ENCODE data around the gene PDE2A.

The PDE2A gene

DNA sequence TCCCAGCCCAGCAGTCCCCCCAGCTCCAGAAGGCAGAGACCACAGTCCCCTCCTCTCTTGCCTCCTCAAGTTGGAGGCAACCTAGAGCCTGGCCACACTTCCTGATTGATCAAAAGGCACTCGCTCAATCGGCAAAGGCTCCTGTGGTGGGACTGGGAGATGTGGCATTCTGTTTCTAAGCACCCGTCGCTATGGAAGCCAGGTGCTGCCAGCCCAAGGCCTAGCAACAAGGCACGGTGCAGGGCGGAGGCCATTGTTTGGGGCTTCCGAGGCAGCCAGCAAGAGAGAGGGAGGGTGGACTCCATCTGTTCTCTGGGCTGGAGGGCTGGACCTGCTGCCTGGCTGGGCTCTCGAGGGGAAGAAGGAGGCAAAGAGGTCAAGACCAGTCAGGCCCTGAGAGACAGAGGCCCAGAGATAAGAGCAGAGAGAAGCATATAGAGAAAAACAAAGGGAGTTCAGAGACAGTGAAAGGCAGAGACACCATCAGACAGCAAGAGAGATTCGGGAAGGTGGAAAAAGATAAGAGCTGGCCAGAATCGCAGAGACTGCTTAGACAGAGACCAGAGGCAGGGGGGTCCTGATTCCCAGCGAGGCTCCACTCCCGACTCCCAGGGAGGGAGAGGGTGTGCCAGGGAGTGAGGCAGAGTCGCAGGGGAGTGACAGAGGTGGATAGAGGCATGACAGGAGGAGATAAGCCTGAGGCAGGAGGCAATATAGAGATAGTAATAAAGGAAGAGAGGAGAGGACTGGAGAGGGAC is 21.2 kb downstream of the PDE2A start:
- TF ChIP-seq, protein P1, sequence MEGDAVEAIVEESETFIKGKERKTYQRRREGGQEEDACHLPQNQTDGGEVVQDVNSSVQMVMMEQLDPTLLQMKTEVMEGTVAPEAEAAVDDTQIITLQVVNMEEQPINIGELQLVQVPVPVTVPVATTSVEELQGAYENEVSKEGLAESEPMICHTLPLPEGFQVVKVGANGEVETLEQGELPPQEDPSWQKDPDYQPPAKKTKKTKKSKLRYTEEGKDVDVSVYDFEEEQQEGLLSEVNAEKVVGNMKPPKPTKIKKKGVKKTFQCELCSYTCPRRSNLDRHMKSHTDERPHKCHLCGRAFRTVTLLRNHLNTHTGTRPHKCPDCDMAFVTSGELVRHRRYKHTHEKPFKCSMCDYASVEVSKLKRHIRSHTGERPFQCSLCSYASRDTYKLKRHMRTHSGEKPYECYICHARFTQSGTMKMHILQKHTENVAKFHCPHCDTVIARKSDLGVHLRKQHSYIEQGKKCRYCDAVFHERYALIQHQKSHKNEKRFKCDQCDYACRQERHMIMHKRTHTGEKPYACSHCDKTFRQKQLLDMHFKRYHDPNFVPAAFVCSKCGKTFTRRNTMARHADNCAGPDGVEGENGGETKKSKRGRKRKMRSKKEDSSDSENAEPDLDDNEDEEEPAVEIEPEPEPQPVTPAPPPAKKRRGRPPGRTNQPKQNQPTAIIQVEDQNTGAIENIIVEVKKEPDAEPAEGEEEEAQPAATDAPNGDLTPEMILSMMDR (IDR thresholded peaks at IDR 0.05; ENCODE audit: insufficient read depth, missing control alignments): no peak
- FAIRE-seq (no peak), DNase-seq (ENCODE audit: insufficient read length, low spot score) (no peak)

DNA sequence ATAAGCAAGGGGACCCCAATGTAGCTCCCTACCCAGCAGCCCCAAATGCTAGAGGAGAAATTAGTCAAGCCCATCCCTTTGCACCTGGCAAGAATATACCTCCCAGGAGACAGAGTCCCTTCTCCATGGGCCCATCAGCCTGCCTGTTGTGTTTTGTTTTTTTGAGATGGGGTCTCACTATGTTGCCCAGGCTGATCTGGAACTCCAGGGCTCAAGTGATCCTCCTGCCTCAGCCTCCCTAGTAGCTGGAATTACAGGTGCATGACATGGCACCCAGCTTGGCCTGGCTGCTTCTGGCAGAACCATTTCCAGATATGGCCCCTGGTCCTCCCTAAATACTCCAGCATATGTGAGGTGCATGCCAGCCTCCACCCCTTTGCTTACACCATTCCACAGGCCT is 22.1 kb downstream of the PDE2A start:
- TF ChIP-seq, protein P1 (IDR thresholded peaks at IDR 0.05; ENCODE audit: insufficient read depth, missing control alignments): no peak
- DNase-seq (ENCODE audit: insufficient read length, low spot score) (no peak), FAIRE-seq (no peak)

DNA sequence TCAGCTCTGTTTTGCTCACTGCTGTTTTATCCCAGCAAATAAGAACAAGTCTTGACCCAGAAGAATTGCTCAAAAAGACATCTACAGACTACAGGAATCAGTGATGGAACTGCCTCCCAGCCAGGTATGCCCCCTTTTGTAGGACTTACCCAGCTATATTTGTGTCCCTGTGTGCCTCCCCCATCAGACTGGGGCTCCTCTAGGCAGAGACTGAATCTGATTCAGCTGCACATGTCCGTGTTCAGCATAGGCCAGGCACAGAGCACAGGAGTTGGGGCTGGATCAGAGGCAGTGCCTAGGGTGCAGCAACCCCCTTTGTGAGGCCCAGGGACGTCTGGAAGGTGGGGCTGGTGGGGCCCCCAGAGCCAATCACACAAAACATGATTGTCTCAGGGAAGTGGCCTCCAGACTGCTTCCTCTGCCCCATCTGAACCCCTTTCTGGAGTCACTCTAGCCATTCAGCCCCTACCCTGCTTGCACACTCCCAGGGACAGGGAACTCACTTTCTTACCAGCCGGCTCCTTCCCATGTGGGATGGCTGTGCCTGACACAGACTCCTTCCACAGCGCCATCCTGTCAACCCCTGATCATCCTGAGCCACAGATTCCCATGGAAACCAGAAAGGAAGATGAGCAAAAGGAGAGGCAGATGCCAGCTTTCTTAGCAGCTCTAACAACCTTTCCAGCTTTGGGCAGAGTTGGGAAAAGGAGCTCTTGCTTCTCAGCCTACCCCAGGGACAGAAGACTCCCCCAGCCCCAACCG is 24.8 kb downstream of the PDE2A start:
- no peak for FAIRE-seq
- DNase-seq (ENCODE audit: insufficient read length, low spot score): no peak
- TF ChIP-seq, protein P1 (IDR thresholded peaks at IDR 0.05; ENCODE audit: insufficient read depth, missing control alignments): no peak

DNA sequence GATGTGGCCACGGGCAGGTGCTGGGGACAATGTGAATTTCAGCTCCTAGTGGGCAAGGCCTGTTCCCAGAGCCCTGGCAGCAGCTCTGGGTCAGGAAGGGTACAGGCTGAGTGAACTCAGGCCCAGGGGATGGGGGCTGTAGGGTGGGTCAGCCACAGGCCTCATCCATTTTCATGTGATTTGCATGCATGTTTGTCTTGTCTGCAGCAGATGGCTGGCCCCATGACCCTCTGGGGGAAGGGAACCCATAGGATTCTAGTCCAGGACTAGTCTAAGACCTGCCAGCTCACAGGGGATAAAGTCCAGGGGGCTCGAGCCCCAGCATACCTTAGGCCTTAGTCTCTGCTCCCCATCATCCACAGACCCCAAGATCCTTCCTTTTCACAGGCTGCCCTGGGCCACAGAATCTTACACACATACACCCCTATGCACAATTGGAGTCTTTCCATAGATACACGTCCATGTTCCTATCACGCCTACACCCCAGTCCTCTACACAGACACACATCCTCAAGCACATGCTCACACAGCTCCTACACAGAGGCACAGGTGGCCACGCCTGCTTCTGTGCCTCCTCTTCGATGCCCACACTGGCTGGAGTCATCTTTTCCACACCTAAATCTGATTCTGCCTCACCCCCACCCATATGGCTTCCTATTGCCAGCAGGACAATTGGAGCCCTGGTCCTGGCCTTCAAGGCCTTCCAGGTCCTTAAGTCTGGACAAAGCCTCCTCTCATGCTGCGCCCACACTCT is 25.7 kb downstream of the PDE2A start:
- TF ChIP-seq, protein P1 (IDR thresholded peaks at IDR 0.05; ENCODE audit: insufficient read depth, missing control alignments): no peak
- DNase-seq (ENCODE audit: insufficient read length, low spot score) (no peak), FAIRE-seq (no peak)

DNA sequence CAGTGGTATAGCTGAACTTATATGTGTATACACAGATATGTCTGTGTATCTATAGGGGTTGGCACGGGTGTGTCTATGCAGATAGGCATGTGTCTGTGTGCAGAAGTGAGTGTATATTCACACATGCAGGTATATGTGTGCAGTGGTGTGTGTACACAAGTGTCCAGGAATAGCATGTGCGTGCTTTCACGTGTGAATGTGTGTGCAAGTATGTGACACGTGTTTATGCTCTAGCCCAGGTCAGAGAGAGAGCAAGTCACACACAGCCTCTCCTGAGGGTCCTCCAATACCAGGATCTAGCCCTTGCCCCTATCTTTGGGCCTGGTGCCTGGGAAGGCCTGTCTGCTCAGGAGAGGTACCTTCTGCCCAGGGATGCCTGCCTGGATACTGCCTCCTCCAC is 26.3 kb downstream of the PDE2A start:
- DNase-seq (ENCODE audit: insufficient read length, low spot score) (no peak), FAIRE-seq (no peak)
- TF ChIP-seq, protein P1 (IDR thresholded peaks at IDR 0.05; ENCODE audit: insufficient read depth, missing control alignments): no peak

DNA sequence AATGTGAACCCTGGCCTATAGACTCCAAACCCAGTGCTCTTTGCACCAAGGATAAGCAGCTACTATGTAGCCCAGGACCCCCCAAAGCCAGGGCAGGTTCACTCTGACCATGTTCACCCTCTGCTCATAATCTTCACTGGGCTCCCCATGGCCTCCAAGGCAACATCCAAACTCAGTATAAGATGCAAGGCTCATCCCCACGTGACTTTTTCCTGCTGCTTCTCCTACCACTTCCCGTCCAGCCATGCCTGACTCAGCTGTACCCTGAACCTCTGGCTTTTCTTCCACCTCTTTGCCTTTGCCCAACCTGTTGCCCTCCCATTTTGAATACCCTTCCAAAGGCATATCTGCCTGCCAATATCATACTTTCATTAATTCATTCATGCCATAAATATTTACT is 27.8 kb downstream of the PDE2A start:
- DNase-seq (ENCODE audit: insufficient read length, low spot score) (no peak), FAIRE-seq (no peak)
- TF ChIP-seq, protein P1 (IDR thresholded peaks at IDR 0.05; ENCODE audit: insufficient read depth, missing control alignments): no peak

Measured in D721Med (cell line).